A673 (cell line): ENCODE measurements around the gene GPS1. TPM values are rescaled to one million over a fixed set of nuclear protein-coding genes. Genes with fewer than 3 reads are reported as not detected.

Experiments used
- BruUV-seq: library from RNA; stranded (reverse); fragments of 400-500 nt; replicated peaks from 2 replicates; lab custom pipeline; 2021; lab: Mats Ljungman, UMichigan
- CTCF ChIA-PET: fragments of 300-600 bp; sonication (Branson Sonifier 250); formaldehyde crosslinking; loops from one replicate; lab custom pipeline; 2022; ENCODE audit warnings: antibody characterized with exemption; lab: Charles Lee
- POLR2A ChIA-PET: fragments of 300-600 bp; sonication (Branson Sonifier 250); formaldehyde crosslinking; loops from one replicate; lab custom pipeline; 2022; ENCODE audit warnings: antibody characterized with exemption; ENCODE audit not compliant: low non-redundant PET; lab: Charles Lee
- DNase-seq: peaks from one replicate; pipeline ENCODE4 v3.0.0-alpha.2; 2015; ENCODE audit warnings: low spot score
- H3K27ac ChIP-seq: fragments of 200-600 bp; sonication (generic); 2 replicates; pipeline ENCODE4 v1.5.1; 2016; ENCODE audit warnings: mixed run types, low read depth, mild to moderate bottlenecking, mixed read lengths, antibody characterized with exemption, low read length; ENCODE audit not compliant: poor library complexity, severe bottlenecking
- H3K27me3 ChIP-seq: fragments of 200-600 bp; sonication (generic); replicated peaks from 2 replicates; pipeline ENCODE4 v1.6.1; 2017; ENCODE audit warnings: mixed run types, low read depth, mild to moderate bottlenecking, mixed read lengths, antibody characterized with exemption, low read length; ENCODE audit not compliant: insufficient read depth, poor library complexity
- H3K36me3 ChIP-seq: fragments of 200-600 bp; sonication (generic); 2 replicates; pipeline ENCODE4 v1.6.1; 2016; ENCODE audit warnings: mixed run types, mild to moderate bottlenecking, mixed read lengths, antibody characterized with exemption, low read length; ENCODE audit not compliant: insufficient read depth, poor library complexity, severe bottlenecking
- H3K4me1 ChIP-seq: fragments of 200-600 bp; sonication (generic); 2 replicates; pipeline ENCODE4 v1.6.1; 2017; ENCODE audit warnings: mixed run types, mild to moderate bottlenecking, mixed read lengths, antibody characterized with exemption, low read length; ENCODE audit not compliant: insufficient read depth, poor library complexity, severe bottlenecking
- H3K4me3 ChIP-seq: fragments of 200-600 bp; sonication (generic); 2 replicates; pipeline ENCODE4 v1.5.1; 2016; ENCODE audit warnings: low read depth, mixed run types, mild to moderate bottlenecking, mixed read lengths, low read length; ENCODE audit not compliant: poor library complexity, severe bottlenecking
- H3K9me3 ChIP-seq: fragments of 200-600 bp; sonication (generic); 2 replicates; pipeline ENCODE4 v1.6.1; 2016; ENCODE audit warnings: mixed run types, low read depth, mild to moderate bottlenecking, mixed read lengths, antibody characterized with exemption, low read length; ENCODE audit not compliant: poor library complexity, severe bottlenecking
- EZH2 ChIP-seq: fragments of 200-600 bp; sonication (generic); IDR thresholded peaks from 2 replicates; pipeline ENCODE4 v1.6.1; 2017; ENCODE audit warnings: borderline replicate concordance, low read depth, mild to moderate bottlenecking, mixed read lengths, antibody characterized with exemption, low read length; ENCODE audit not compliant: poor library complexity, severe bottlenecking
- intact Hi-C: fragments of 100-400 bp; cut with micrococcal nuclease; formaldehyde crosslinking; loops from one replicate; pipeline ENCODE4 v1.10.0; 2022; ENCODE audit not compliant: unreplicated experiment
- total RNA-seq: library from RNA; stranded (reverse); gene quantifications from 2 replicates; pipeline ENCODE4 v1.2.3, GENCODE V29; 2021
- TF ChIP-seq, protein P1 (sequence below): fragments of 300-800, 200-600 bp; sonication (generic); conservative IDR thresholded peaks from 2 replicates; pipeline ENCODE4 v1.5.1; 2017; ENCODE audit warnings: low read depth, mild to moderate bottlenecking, antibody characterized with exemption, low read length, moderate library complexity, mixed read lengths

Gene GPS1
- total RNA-seq, 1 experiment from 2014 or later, result 162 TPM

DNA sequence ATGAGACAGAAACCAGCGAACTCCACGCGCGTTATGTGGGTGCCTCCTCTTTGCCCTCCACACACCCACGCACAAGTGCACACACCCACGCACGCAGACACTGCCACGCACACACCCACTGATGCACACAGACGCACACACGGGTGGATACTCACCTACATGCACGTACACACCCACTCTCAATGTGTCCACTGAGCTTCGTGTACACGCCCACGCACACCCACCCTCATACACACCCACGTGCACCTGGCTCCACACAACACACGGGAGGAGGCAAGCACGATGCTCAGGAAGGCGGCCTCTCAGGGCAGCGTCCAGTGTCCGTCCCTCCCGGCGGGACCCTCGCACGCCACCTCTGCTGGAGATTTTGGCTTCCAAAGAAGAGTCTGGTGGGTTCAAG is 4.3 kb upstream of the GPS1 start:
- TF ChIP-seq, protein P1, sequence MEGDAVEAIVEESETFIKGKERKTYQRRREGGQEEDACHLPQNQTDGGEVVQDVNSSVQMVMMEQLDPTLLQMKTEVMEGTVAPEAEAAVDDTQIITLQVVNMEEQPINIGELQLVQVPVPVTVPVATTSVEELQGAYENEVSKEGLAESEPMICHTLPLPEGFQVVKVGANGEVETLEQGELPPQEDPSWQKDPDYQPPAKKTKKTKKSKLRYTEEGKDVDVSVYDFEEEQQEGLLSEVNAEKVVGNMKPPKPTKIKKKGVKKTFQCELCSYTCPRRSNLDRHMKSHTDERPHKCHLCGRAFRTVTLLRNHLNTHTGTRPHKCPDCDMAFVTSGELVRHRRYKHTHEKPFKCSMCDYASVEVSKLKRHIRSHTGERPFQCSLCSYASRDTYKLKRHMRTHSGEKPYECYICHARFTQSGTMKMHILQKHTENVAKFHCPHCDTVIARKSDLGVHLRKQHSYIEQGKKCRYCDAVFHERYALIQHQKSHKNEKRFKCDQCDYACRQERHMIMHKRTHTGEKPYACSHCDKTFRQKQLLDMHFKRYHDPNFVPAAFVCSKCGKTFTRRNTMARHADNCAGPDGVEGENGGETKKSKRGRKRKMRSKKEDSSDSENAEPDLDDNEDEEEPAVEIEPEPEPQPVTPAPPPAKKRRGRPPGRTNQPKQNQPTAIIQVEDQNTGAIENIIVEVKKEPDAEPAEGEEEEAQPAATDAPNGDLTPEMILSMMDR, result no peak
- no peak for TF ChIP-seq EZH2
- H3K27me3 ChIP-seq, result no peaks in the 10 kb centered on the region
- H3K4me1 ChIP-seq, result peaks cover under 1% of the 10 kb centered on the region
- ChIA-PET CTCF (no interaction called here), POLR2A (no interaction called here)
- H3K4me3 ChIP-seq, result no peak overlapping the region
- no peaks in the 10 kb centered on the region for H3K9me3 ChIP-seq
- H3K36me3 ChIP-seq, result peaks cover 25% of the 10 kb centered on the region
- H3K27ac ChIP-seq, result no peak overlapping the region
- intact Hi-C loops, result no loop called here
- no TSS peak for BruUV-seq
- no peak for DNase-seq

GRCh38 chr17:82047914-82048570 is 3.7 kb upstream of the GPS1 start:
- CTCF ChIA-PET, result no interaction called here
- no peak for DNase-seq
- intact Hi-C loops, result no loop called here

DNA sequence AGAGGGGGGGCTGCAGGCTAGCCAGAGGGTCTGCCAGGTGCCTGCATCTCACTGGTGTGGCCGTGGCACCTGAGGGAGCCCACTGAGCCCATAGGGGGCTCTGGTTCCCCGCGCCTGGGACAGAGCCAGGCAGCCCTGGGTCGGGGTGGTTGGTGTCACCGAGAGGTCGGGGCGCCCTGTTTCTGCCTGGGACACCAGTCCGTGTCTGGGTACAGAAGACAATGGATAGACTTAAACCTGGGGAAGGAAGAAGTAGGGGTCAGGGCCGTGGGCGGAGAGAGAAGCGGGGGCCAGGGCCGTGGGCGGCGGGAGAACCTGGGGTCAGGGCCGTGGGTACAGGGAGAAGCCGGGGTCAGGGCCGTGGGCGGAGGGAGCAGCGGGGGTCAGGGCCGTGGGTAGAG is 3.1 kb upstream of the GPS1 start:
- Histone ChIP-seq H3K27me3 (no peaks in the 10 kb centered on the region), H3K4me1 (peaks cover 9% of the 10 kb centered on the region), H3K27ac (no peak overlapping the region), H3K9me3 (no peaks in the 10 kb centered on the region), H3K36me3 (peaks cover 25% of the 10 kb centered on the region), H3K4me3 (no peak overlapping the region)
- ChIA-PET CTCF (no interaction called here), POLR2A (no interaction called here)
- no peak for DNase-seq
- intact Hi-C loops, result no loop called here
- BruUV-seq, result no TSS peak
- TF ChIP-seq, protein P1, result no peak
- no peak for TF ChIP-seq EZH2

More at GRCh38 chr17:82047914-82048570, 3.7 kb upstream of the GPS1 start:
- Histone ChIP-seq H3K27ac (no peak overlapping the region), H3K9me3 (no peaks in the 10 kb centered on the region), H3K4me1 (peaks cover 7% of the 10 kb centered on the region), H3K27me3 (no peaks in the 10 kb centered on the region), H3K4me3 (no peak overlapping the region), H3K36me3 (peaks cover 25% of the 10 kb centered on the region)
- POLR2A ChIA-PET, result no interaction called here
- no TSS peak for BruUV-seq
- TF ChIP-seq EZH2, result no peak
- TF ChIP-seq, protein P1, result no peak
